IPS-15b (cell line): ENCODE data around the gene ZNF738.
"Not testable (repeated sequence)": the region's sequence is repeated elsewhere in the genome, so short reads cannot be mapped to it uniquely, and the experiment has no call there.

Experiments used
- H3K27me3 ChIP-seq: one replicate; pipeline ENCODE4 v1.6.1; 2013; ENCODE audit warnings: low read length; ENCODE audit not compliant: control insufficient read depth, insufficient read depth
- H3K36me3 ChIP-seq: one replicate; pipeline ENCODE4 v1.6.1; 2013; ENCODE audit warnings: low read length; ENCODE audit not compliant: control insufficient read depth, insufficient read depth
- H3K4me1 ChIP-seq: one replicate; pipeline ENCODE4 v1.6.1; 2013; ENCODE audit warnings: mild to moderate bottlenecking, low read length; ENCODE audit not compliant: control insufficient read depth, insufficient read depth
- H3K4me3 ChIP-seq: one replicate; pipeline ENCODE4 v1.5.1; 2013; ENCODE audit warnings: low read depth, low read length
- H3K9ac ChIP-seq: one replicate; pipeline ENCODE4 v1.6.1; 2013; ENCODE audit warnings: low read depth, mild to moderate bottlenecking, low read length
- H3K9me3 ChIP-seq: one replicate; pipeline ENCODE4 v1.6.1; 2013; ENCODE audit warnings: mild to moderate bottlenecking, low read length; ENCODE audit not compliant: control insufficient read depth, insufficient read depth

The ZNF738 gene

GRCh38 chr19:21344841-21345240 is 14.0 kb upstream of the ZNF738 start:
- not testable (repeated sequence) for H3K4me3 ChIP-seq, H3K9me3 ChIP-seq, H3K9ac ChIP-seq, H3K4me1 ChIP-seq, H3K36me3 ChIP-seq, H3K27me3 ChIP-seq

GRCh38 chr19:21352830-21353229 is 6.0 kb upstream of the ZNF738 start:
- H3K9me3 ChIP-seq, result no peaks in the 10 kb centered on the region
- no peaks in the 10 kb centered on the region for H3K4me1 ChIP-seq
- H3K9ac ChIP-seq, result no peak overlapping the region

GRCh38 chr19:21362291-21362690 is 3.5 kb downstream of the ZNF738 start:
- no peaks in the 10 kb centered on the region for H3K9me3 ChIP-seq
- H3K9ac ChIP-seq, result no peak overlapping the region
- H3K4me1 ChIP-seq, result no peaks in the 10 kb centered on the region
- H3K36me3 ChIP-seq, result peaks cover 11% of the 10 kb centered on the region
- H3K27me3 ChIP-seq, result no peaks in the 10 kb centered on the region
- no peak overlapping the region for H3K4me3 ChIP-seq

More at GRCh38 chr19:21352830-21353229, 6.0 kb upstream of the ZNF738 start:
- Histone ChIP-seq H3K27me3 (no peaks in the 10 kb centered on the region), H3K4me3 (no peak overlapping the region), H3K36me3 (no peaks in the 10 kb centered on the region)

- peaks cover 4% of the 10 kb centered on the region for H3K36me3 ChIP-seq
- H3K27me3 ChIP-seq, result no peaks in the 10 kb centered on the region
- H3K9me3 ChIP-seq, result peaks cover 39% of the 10 kb centered on the region
- H3K9ac ChIP-seq, result no peak overlapping the region
- H3K4me1 ChIP-seq, result no peaks in the 10 kb centered on the region
- no peak overlapping the region for H3K4me3 ChIP-seq
These were observed 25.3 kb downstream of the ZNF738 start for GRCh38 chr19:21383980-21384582.

GRCh38 chr19:21396121-21396520 is 37.3 kb downstream of the ZNF738 start:
- Histone ChIP-seq H3K27me3 (no peaks in the 10 kb centered on the region), H3K4me1 (no peaks in the 10 kb centered on the region), H3K4me3 (no peak overlapping the region), H3K9me3 (no peaks in the 10 kb centered on the region), H3K36me3 (peaks cover 4% of the 10 kb centered on the region), H3K9ac (no peak overlapping the region)

GRCh38 chr19:21396893-21397572 is 38.2 kb downstream of the ZNF738 start, which contains the start of gene ZNF493:
TSS of gene ZNF493 (plus strand) at chr19:21397133. CDS start at chr19:21397238, 105 bp downstream.
- H3K27me3 ChIP-seq, result no peaks in the 10 kb centered on the region
- H3K36me3 ChIP-seq, result peaks cover 4% of the 10 kb centered on the region
- no peaks in the 10 kb centered on the region for H3K9me3 ChIP-seq
- no peaks in the 10 kb centered on the region for H3K4me1 ChIP-seq
- H3K9ac ChIP-seq, result peak within 1 kb of the TSS; percentile 88
- peak within 1 kb of the TSS; percentile 95 for H3K4me3 ChIP-seq

- no peaks in the 10 kb centered on the region for H3K4me1 ChIP-seq
- no peak overlapping the region for H3K9ac ChIP-seq
- no peaks in the 10 kb centered on the region for H3K9me3 ChIP-seq
- no peak overlapping the region for H3K4me3 ChIP-seq
- peaks cover 4% of the 10 kb centered on the region for H3K36me3 ChIP-seq
- H3K27me3 ChIP-seq, result no peaks in the 10 kb centered on the region
These were observed 40.1 kb downstream of the ZNF738 start for GRCh38 chr19:21398851-21399250.

GRCh38 chr19:21402303-21402985 is 43.6 kb downstream of the ZNF738 start:
- Histone ChIP-seq H3K36me3 (peaks cover 4% of the 10 kb centered on the region), H3K27me3 (no peaks in the 10 kb centered on the region), H3K9me3 (no peaks in the 10 kb centered on the region)

GRCh38 chr19:21410166-21410565 is 51.4 kb downstream of the ZNF738 start:
- Histone ChIP-seq H3K4me3 (no peak overlapping the region), H3K27me3 (no peaks in the 10 kb centered on the region), H3K36me3 (peaks cover 2% of the 10 kb centered on the region), H3K9ac (no peak overlapping the region), H3K9me3 (no peaks in the 10 kb centered on the region), H3K4me1 (no peaks in the 10 kb centered on the region)

More at GRCh38 chr19:21402303-21402985, 43.6 kb downstream of the ZNF738 start:
- no peak overlapping the region for H3K4me3 ChIP-seq
- H3K9ac ChIP-seq, result no peak overlapping the region
- no peaks in the 10 kb centered on the region for H3K4me1 ChIP-seq

- Histone ChIP-seq H3K36me3 (no peaks in the 10 kb centered on the region), H3K27me3 (no peaks in the 10 kb centered on the region), H3K4me1 (no peaks in the 10 kb centered on the region), H3K9ac (no peak overlapping the region), H3K4me3 (no peak overlapping the region), H3K9me3 (peaks cover 30% of the 10 kb centered on the region)
These were observed 63.4 kb downstream of the ZNF738 start for GRCh38 chr19:21422244-21422643.

- Histone ChIP-seq H3K4me3 (no peak overlapping the region), H3K4me1 (no peaks in the 10 kb centered on the region), H3K36me3 (no peaks in the 10 kb centered on the region), H3K9ac (no peak overlapping the region), H3K27me3 (no peaks in the 10 kb centered on the region), H3K9me3 (peaks cover 30% of the 10 kb centered on the region)
These were observed 64.5 kb downstream of the ZNF738 start for GRCh38 chr19:21423057-21424041.
